Activated CD4-positive, alpha-beta T cell treated with anti-CD3 and anti-CD28 coated beads for 4 hours (primary cell): ENCODE measurements around the gene NAT8L.

Experiments used
- DNase-seq, 2 donors: peaks; one replicate each; pipeline ENCODE4 v3.0.0-alpha.2; 2020

Gene NAT8L

GRCh38 chr4:2046031-2046961 is 12.8 kb upstream of the NAT8L start:
- no peak for DNase-seq

- DNase-seq = no peak
These were observed 12.0 kb upstream of the NAT8L start for GRCh38 chr4:2047031-2047660.

- DNase-seq = no peak
These were observed 11.1 kb upstream of the NAT8L start for GRCh38 chr4:2047781-2048581.

GRCh38 chr4:2048831-2049230 is 10.3 kb upstream of the NAT8L start:
- no peak for DNase-seq

- no peak for DNase-seq
These were observed 9.7 kb upstream of the NAT8L start for GRCh38 chr4:2049381-2049780.

GRCh38 chr4:2049811-2050210 is 9.3 kb upstream of the NAT8L start:
- DNase-seq = no peak

GRCh38 chr4:2051086-2051485 is 8.0 kb upstream of the NAT8L start:
- no peak for DNase-seq

- no peak for DNase-seq
These were observed 4.9 kb upstream of the NAT8L start for GRCh38 chr4:2054217-2054616.

- DNase-seq = no peak
These were observed 1.6 kb upstream of the NAT8L start for GRCh38 chr4:2057382-2058065.

- no peak for DNase-seq
These were observed 672 bp upstream of the NAT8L start for GRCh38 chr4:2058264-2059045.

- DNase-seq = no peak
These were observed 837 bp downstream of the NAT8L start for GRCh38 chr4:2059726-2060602.

- DNase-seq = no peak
These were observed 1.6 kb downstream of the NAT8L start for GRCh38 chr4:2060611-2061185.

GRCh38 chr4:2061186-2062131 is 2.3 kb downstream of the NAT8L start:
- DNase-seq = no peak

GRCh38 chr4:2062168-2062807 is 3.2 kb downstream of the NAT8L start:
- DNase-seq = no peak

GRCh38 chr4:2062808-2063524 is 3.8 kb downstream of the NAT8L start:
- DNase-seq = no peak

- DNase-seq = no peak
These were observed 4.6 kb downstream of the NAT8L start for GRCh38 chr4:2063557-2064275.

GRCh38 chr4:2064276-2064991 is 5.3 kb downstream of the NAT8L start:
- DNase-seq = no peak
